HL-60 (cell line): ENCODE results near the gene UBL4B.

Experiments
- DNase-seq, 2 experiments: peaks; one replicate each; pipeline ENCODE4 v3.0.0-alpha.2; 2010 to 2020; ENCODE audit warnings: low read depth in 1 of 2, low spot score in 1 of 2
- H3K27ac ChIP-seq: fragments of 250-450 bp; sonication (Bioruptor Pico); replicated peaks from 2 replicates; pipeline ENCODE4 v1.5.1; 2020; ENCODE audit warnings: mild to moderate bottlenecking, moderate library complexity
- H3K27me3 ChIP-seq: fragments of 250-450 bp; sonication (Bioruptor Pico); 2 replicates; pipeline ENCODE4 v1.5.1; 2021; ENCODE audit warnings: mild to moderate bottlenecking, moderate library complexity; ENCODE audit not compliant: insufficient read depth, poor library complexity, severe bottlenecking
- H3K4me3 ChIP-seq: replicated peaks from 2 replicates; pipeline ENCODE4 v1.5.1; 2011; ENCODE audit warnings: mild to moderate bottlenecking, control low read depth, low read length; ENCODE audit not compliant: insufficient read depth
- GABPA ChIP-seq: IDR thresholded peaks from 2 replicates; pipeline ENCODE4 v1.6.1; 2012; ENCODE audit warnings: low read depth
- POLR2AphosphoS5 ChIP-seq: IDR thresholded peaks from 2 replicates; pipeline ENCODE4 v1.6.1; 2012; ENCODE audit warnings: low read depth
- SPI1 ChIP-seq: IDR thresholded peaks from 2 replicates; pipeline ENCODE4 v1.6.1; 2012; ENCODE audit warnings: low read depth, mild to moderate bottlenecking, borderline replicate concordance
- TF ChIP-seq, protein P1 (sequence below): IDR thresholded peaks from 2 replicates; pipeline ENCODE4 v1.6.1; 2012; ENCODE audit warnings: low read depth; ENCODE audit not compliant: insufficient replicate concordance
- TF ChIP-seq, protein P2 (sequence below): IDR thresholded peaks from one replicate; pipeline ENCODE4 v1.5.1; 2011; ENCODE audit warnings: low read length, control low read depth, inconsistent platforms; ENCODE audit not compliant: insufficient read depth

The UBL4B gene

DNA sequence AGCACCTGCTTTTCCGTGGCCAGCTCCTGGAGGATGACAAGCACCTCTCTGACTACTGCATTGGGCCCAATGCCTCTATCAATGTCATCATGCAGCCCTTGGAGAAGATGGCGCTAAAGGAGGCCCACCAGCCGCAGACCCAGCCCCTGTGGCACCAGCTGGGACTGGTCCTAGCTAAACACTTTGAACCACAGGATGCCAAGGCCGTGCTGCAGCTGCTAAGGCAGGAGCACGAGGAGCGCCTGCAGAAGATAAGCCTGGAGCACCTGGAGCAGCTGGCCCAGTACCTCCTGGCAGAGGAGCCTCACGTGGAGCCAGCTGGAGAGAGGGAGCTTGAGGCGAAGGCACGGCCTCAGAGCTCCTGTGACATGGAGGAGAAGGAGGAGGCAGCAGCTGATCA is 413 bp downstream of the UBL4B start:
- H3K27me3 ChIP-seq = peaks cover 18% of the 10 kb centered on the region

DNA sequence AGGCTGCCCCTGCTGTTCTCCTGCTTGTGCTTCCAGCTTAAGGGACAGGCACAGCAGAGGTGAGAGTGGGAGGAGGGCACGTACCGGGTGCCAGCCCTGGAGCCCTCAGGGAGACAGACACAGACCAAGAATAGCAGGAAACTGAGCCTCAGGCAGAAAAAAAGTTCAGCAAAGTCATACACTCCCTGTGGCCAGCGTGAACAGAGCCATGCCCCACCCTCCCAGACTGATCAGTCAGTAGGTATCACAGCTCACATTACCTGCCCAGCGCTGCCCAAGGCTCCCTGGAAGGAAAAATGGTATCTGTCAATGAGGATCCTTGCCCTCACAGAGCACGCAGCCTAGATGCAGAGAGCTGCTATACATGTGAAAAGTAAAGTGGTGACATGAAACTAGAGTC is 1.3 kb downstream of the UBL4B start:
- no peak overlapping the region for H3K27ac ChIP-seq
- H3K27me3 ChIP-seq = peaks cover 18% of the 10 kb centered on the region
- TF ChIP-seq, protein P1, sequence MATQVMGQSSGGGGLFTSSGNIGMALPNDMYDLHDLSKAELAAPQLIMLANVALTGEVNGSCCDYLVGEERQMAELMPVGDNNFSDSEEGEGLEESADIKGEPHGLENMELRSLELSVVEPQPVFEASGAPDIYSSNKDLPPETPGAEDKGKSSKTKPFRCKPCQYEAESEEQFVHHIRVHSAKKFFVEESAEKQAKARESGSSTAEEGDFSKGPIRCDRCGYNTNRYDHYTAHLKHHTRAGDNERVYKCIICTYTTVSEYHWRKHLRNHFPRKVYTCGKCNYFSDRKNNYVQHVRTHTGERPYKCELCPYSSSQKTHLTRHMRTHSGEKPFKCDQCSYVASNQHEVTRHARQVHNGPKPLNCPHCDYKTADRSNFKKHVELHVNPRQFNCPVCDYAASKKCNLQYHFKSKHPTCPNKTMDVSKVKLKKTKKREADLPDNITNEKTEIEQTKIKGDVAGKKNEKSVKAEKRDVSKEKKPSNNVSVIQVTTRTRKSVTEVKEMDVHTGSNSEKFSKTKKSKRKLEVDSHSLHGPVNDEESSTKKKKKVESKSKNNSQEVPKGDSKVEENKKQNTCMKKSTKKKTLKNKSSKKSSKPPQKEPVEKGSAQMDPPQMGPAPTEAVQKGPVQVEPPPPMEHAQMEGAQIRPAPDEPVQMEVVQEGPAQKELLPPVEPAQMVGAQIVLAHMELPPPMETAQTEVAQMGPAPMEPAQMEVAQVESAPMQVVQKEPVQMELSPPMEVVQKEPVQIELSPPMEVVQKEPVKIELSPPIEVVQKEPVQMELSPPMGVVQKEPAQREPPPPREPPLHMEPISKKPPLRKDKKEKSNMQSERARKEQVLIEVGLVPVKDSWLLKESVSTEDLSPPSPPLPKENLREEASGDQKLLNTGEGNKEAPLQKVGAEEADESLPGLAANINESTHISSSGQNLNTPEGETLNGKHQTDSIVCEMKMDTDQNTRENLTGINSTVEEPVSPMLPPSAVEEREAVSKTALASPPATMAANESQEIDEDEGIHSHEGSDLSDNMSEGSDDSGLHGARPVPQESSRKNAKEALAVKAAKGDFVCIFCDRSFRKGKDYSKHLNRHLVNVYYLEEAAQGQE = no peak
- TF ChIP-seq GABPA = no peak
- TF ChIP-seq, protein P2, sequence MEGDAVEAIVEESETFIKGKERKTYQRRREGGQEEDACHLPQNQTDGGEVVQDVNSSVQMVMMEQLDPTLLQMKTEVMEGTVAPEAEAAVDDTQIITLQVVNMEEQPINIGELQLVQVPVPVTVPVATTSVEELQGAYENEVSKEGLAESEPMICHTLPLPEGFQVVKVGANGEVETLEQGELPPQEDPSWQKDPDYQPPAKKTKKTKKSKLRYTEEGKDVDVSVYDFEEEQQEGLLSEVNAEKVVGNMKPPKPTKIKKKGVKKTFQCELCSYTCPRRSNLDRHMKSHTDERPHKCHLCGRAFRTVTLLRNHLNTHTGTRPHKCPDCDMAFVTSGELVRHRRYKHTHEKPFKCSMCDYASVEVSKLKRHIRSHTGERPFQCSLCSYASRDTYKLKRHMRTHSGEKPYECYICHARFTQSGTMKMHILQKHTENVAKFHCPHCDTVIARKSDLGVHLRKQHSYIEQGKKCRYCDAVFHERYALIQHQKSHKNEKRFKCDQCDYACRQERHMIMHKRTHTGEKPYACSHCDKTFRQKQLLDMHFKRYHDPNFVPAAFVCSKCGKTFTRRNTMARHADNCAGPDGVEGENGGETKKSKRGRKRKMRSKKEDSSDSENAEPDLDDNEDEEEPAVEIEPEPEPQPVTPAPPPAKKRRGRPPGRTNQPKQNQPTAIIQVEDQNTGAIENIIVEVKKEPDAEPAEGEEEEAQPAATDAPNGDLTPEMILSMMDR = no peak
- no peak for TF ChIP-seq POLR2AphosphoS5
- TF ChIP-seq SPI1 = no peak
- no peak for DNase-seq
- H3K4me3 ChIP-seq = no peak overlapping the region

More for the DNA sequence above, 413 bp downstream of the UBL4B start:
- no peak overlapping the region for H3K27ac ChIP-seq
- DNase-seq = no peak
- TF ChIP-seq GABPA (no peak), SPI1 (no peak), POLR2AphosphoS5 (no peak)
- TF ChIP-seq, protein P2 = no peak
- TF ChIP-seq, protein P1 = no peak
- no peak overlapping the region for H3K4me3 ChIP-seq

DNA sequence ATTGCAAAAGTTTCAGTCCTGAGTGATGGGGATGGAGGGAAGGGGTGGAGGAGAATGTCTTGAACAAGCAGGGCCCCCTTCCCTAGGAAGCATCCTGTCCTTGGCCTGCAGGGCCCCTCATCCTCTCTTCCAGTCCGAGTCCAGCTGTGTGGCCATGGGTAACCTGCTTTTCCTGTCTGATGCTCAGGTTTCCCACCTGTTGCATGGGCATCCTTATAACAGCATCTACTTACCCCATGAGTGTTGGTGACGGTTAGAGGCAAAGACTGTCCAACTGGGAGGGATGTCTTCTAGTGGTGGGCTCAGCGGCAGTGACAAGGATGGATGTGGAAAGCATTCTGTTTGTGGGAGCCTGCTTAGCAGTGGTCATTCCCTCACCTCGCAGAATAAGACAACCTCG is 1.9 kb downstream of the UBL4B start:
- TF ChIP-seq SPI1 (no peak), GABPA (no peak), POLR2AphosphoS5 (no peak)
- TF ChIP-seq, protein P2 = no peak
- TF ChIP-seq, protein P1 = no peak
- H3K27ac ChIP-seq = no peak overlapping the region
- peaks cover 18% of the 10 kb centered on the region for H3K27me3 ChIP-seq
- no peak overlapping the region for H3K4me3 ChIP-seq
- no peak for DNase-seq
